HepG2 (cell line): ENCODE measurements around the gene FBXO41. TPM values are rescaled to one million over a fixed set of nuclear protein-coding genes. Genes with fewer than 3 reads are reported as not detected.

Source experiments
- ATF6 ChIP-seq: sonication (generic); formaldehyde crosslinking; conservative IDR thresholded peaks from 2 replicates; pipeline ENCODE4 v1.4.0; 2020; ENCODE audit warnings: missing genetic modification reagents
- ATM ChIP-seq: fragments of 450-650 bp; IDR thresholded peaks from 2 replicates; pipeline ENCODE4 v1.7.1; 2017; ENCODE audit warnings: mild to moderate bottlenecking, borderline replicate concordance
- BATF2 ChIP-seq: sonication (generic); formaldehyde crosslinking; IDR thresholded peaks from 2 replicates; pipeline ENCODE4 v1.8.0; 2022; ENCODE audit warnings: mild to moderate bottlenecking, missing genetic modification reagents, moderate library complexity
- E2F1 ChIP-seq: sonication (generic); formaldehyde crosslinking; IDR thresholded peaks from 2 replicates; pipeline ENCODE4 v1.5.0; 2020; ENCODE audit warnings: missing genetic modification reagents
- GPN1 ChIP-seq: sonication (generic); formaldehyde crosslinking; IDR thresholded peaks from 2 replicates; pipeline ENCODE4 v1.5.1; 2020; ENCODE audit warnings: missing genetic modification reagents, borderline replicate concordance
- HDAC1 ChIP-seq: sonication (generic); formaldehyde crosslinking; IDR thresholded peaks from 2 replicates; pipeline ENCODE4 v1.5.1; 2020; ENCODE audit warnings: mild to moderate bottlenecking, missing genetic modification reagents
- HNRNPL ChIP-seq: fragments of 200-400 bp; formaldehyde crosslinking; IDR thresholded peaks from 2 replicates; pipeline ENCODE4 v1.6.1; 2017; ENCODE audit warnings: mild to moderate bottlenecking, low read depth, low read length
- ISX ChIP-seq: sonication (generic); formaldehyde crosslinking; conservative IDR thresholded peaks from 2 replicates; pipeline ENCODE4 v1.5.0; 2020; ENCODE audit warnings: missing genetic modification reagents
- KLF12 ChIP-seq: sonication (generic); formaldehyde crosslinking; IDR thresholded peaks from 2 replicates; pipeline ENCODE4 v1.4.0; 2020; ENCODE audit warnings: missing genetic modification reagents, borderline replicate concordance
- MAFK ChIP-seq, 2 experiments: IDR thresholded peaks in 1 of 2; conservative IDR thresholded peaks in 1 of 2; 2 replicates each; pipeline ENCODE4 v1.6.1; 2011; ENCODE audit warnings: improper control_type of control experiment in 2 of 2, low read length in 2 of 2
- MTA1 ChIP-seq: sonication (generic); formaldehyde crosslinking; IDR thresholded peaks from 2 replicates; pipeline ENCODE4 v1.4.0; 2020; ENCODE audit warnings: missing genetic modification reagents, mild to moderate bottlenecking, borderline replicate concordance
- MTF2 ChIP-seq: sonication (generic); formaldehyde crosslinking; IDR thresholded peaks from 2 replicates; pipeline ENCODE4 v1.5.0; 2020; ENCODE audit warnings: missing genetic modification reagents, borderline replicate concordance
- MYC ChIP-seq: sonication (generic); formaldehyde crosslinking; IDR thresholded peaks from 2 replicates; pipeline ENCODE4 v1.9.0; 2021; ENCODE audit warnings: missing genetic modification reagents, borderline replicate concordance
- NFE2L1 ChIP-seq: sonication (generic); formaldehyde crosslinking; IDR thresholded peaks from 2 replicates; pipeline ENCODE4 v1.4.0; 2020; ENCODE audit warnings: missing genetic modification reagents, mild to moderate bottlenecking, borderline replicate concordance
- SKI ChIP-seq: fragments of 450-650 bp; IDR thresholded peaks from one replicate; pipeline ENCODE4 v1.6.1; 2018; ENCODE audit warnings: mild to moderate bottlenecking; ENCODE audit not compliant: partially characterized antibody
- SOX5 ChIP-seq: IDR thresholded peaks from 2 replicates; pipeline ENCODE4 v1.6.1; 2016; ENCODE audit warnings: borderline replicate concordance
- SRSF9 ChIP-seq: fragments of 200-400 bp; formaldehyde crosslinking; IDR thresholded peaks from 2 replicates; pipeline ENCODE4 v1.6.1; 2018; ENCODE audit warnings: borderline replicate concordance, mild to moderate bottlenecking, low read depth, low read length; ENCODE audit not compliant: insufficient read depth, poor library complexity, severe bottlenecking
- THAP7 ChIP-seq: sonication (generic); formaldehyde crosslinking; IDR thresholded peaks from 2 replicates; pipeline ENCODE4 v1.8.1; 2023; ENCODE audit warnings: mild to moderate bottlenecking, missing genetic modification reagents
- ZNF274 ChIP-seq: sonication (generic); formaldehyde crosslinking; IDR thresholded peaks from 2 replicates; pipeline ENCODE4 v1.5.1; 2020; ENCODE audit warnings: mild to moderate bottlenecking, missing genetic modification reagents
- ZNF326 ChIP-seq: sonication (generic); formaldehyde crosslinking; IDR thresholded peaks from 2 replicates; pipeline ENCODE4 v1.4.0; 2020; ENCODE audit warnings: missing genetic modification reagents, borderline replicate concordance
- ZNF337 ChIP-seq: sonication (generic); formaldehyde crosslinking; IDR thresholded peaks from 2 replicates; pipeline ENCODE4 v1.5.1; 2020; ENCODE audit warnings: missing genetic modification reagents, low read depth, mild to moderate bottlenecking, borderline replicate concordance
- ZNF577 ChIP-seq: sonication (generic); formaldehyde crosslinking; IDR thresholded peaks from 2 replicates; pipeline ENCODE4 v1.4.0; 2020; ENCODE audit warnings: mild to moderate bottlenecking, low read depth, missing genetic modification reagents, borderline replicate concordance
- ZNF709 ChIP-seq: sonication (generic); formaldehyde crosslinking; IDR thresholded peaks from 2 replicates; pipeline ENCODE4 v1.5.0; 2020; ENCODE audit warnings: mild to moderate bottlenecking, missing genetic modification reagents
- ZNF766 ChIP-seq: sonication (generic); formaldehyde crosslinking; IDR thresholded peaks from 2 replicates; pipeline ENCODE4 v1.5.0; 2020; ENCODE audit warnings: missing genetic modification reagents, borderline replicate concordance
- polyA plus RNA-seq, 8 experiments: library from polyadenylated mRNA; depleted of rRNA in 3 of 8; stranded (reverse) in 7 of 8; unstranded in 1 of 8; fragments of >200 nt; fragmentation: Illumina TruSeq in 4 of 8; extraction: Trizol in 4 of 8; gene quantifications; 2 replicates each; pipeline versions ENCODE4 v1.2.1 to v1.2.3, GENCODE V29; 2011 to 2016; ENCODE audit warnings: low read depth in 4 of 8, missing spikeins in 1 of 8, mixed read lengths in 1 of 8; ENCODE audit not compliant: insufficient read depth in 1 of 8
- total RNA-seq, 5 experiments: library from RNA; depleted of rRNA; stranded (reverse); fragments of >200 nt; fragmentation: Illumina TruSeq; extraction: Trizol; gene quantifications; 2 replicates each; pipeline ENCODE4 v1.2.3, GENCODE V29; 2016; ENCODE audit warnings: low read depth in 1 of 5
- TF ChIP-seq, protein P1 (sequence below): sonication (generic); formaldehyde crosslinking; IDR thresholded peaks from 2 replicates; pipeline ENCODE4 v1.4.0; 2020; ENCODE audit warnings: missing genetic modification reagents, mild to moderate bottlenecking, borderline replicate concordance

The FBXO41 gene
- total and polyA plus RNA-seq, 2 of the 13 experiments (the other 11 are each of a cell fraction or from before 2014, with no cell fraction given), result 4.2 to 10.3 TPM

- no peak for TF ChIP-seq BATF2 (CRISPR knock-in tag)
- TF ChIP-seq HDAC1, result peak; percentile 21; the same call in 1 of the 2 replicates
- TF ChIP-seq GPN1 (CRISPR knock-in tag), result peak; percentile 94
- no peak for TF ChIP-seq HNRNPL
- no peak for TF ChIP-seq ZNF337 (CRISPR knock-in tag)
- TF ChIP-seq THAP7, result 0 out of 2 replicates have a peak, but pooled peaks have one; percentile 52
- TF ChIP-seq MYC (CRISPR knock-in tag), result peak; percentile 63; the same call in 1 of the 2 replicates
- no peak for TF ChIP-seq MTA1 (CRISPR knock-in tag)
- peak; percentile 80; the same call in 1 of the 2 replicates for TF ChIP-seq ISX (CRISPR knock-in tag)
- no peak for TF ChIP-seq MAFK (conservative IDR thresholded peaks at IDR 0.05 in 1 of 2, IDR thresholded peaks at IDR 0.05 in 1 of 2; ENCODE audit: low read length in 2 of 2)
- no peak for TF ChIP-seq SKI
- TF ChIP-seq, protein P1, sequence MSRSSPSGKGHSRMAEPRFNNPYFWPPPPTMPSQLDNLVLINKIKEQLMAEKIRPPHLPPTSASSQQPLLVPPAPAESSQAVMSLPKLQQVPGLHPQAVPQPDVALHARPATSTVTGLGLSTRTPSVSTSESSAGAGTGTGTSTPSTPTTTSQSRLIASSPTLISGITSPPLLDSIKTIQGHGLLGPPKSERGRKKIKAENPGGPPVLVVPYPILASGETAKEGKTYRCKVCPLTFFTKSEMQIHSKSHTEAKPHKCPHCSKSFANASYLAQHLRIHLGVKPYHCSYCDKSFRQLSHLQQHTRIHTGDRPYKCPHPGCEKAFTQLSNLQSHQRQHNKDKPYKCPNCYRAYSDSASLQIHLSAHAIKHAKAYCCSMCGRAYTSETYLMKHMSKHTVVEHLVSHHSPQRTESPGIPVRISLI, result no peak; the same call in 1 of the 2 replicates
- no peak for TF ChIP-seq MTF2
- TF ChIP-seq E2F1, result peak; percentile 50; the same call in 1 of the 2 replicates
- peak; percentile 72; the same call in 1 of the 2 replicates for TF ChIP-seq ZNF709 (CRISPR knock-in tag)
- TF ChIP-seq KLF12 (CRISPR knock-in tag), result peak; percentile 89
- peak; percentile 84 for TF ChIP-seq ZNF766
- peak; percentile 73; the same call in 1 of the 2 replicates for TF ChIP-seq ZNF274 (CRISPR knock-in tag)
- no peak for TF ChIP-seq NFE2L1
- TF ChIP-seq SRSF9, result no peak
- peak; percentile 47; the same call in 1 of the 2 replicates for TF ChIP-seq SOX5
- no peak for TF ChIP-seq ATF6
- no peak; the same call in 1 of the 2 replicates for TF ChIP-seq ZNF326 (CRISPR knock-in tag)
- TF ChIP-seq ATM, result no peak
- TF ChIP-seq ZNF577 (CRISPR knock-in tag), result no peak
These were observed 6.8 kb upstream of the FBXO41 start (continued) for GRCh38 chr2:73291093-73291460.
